ENCODE data around the gene LSM6.

The LSM6 gene

DNA sequence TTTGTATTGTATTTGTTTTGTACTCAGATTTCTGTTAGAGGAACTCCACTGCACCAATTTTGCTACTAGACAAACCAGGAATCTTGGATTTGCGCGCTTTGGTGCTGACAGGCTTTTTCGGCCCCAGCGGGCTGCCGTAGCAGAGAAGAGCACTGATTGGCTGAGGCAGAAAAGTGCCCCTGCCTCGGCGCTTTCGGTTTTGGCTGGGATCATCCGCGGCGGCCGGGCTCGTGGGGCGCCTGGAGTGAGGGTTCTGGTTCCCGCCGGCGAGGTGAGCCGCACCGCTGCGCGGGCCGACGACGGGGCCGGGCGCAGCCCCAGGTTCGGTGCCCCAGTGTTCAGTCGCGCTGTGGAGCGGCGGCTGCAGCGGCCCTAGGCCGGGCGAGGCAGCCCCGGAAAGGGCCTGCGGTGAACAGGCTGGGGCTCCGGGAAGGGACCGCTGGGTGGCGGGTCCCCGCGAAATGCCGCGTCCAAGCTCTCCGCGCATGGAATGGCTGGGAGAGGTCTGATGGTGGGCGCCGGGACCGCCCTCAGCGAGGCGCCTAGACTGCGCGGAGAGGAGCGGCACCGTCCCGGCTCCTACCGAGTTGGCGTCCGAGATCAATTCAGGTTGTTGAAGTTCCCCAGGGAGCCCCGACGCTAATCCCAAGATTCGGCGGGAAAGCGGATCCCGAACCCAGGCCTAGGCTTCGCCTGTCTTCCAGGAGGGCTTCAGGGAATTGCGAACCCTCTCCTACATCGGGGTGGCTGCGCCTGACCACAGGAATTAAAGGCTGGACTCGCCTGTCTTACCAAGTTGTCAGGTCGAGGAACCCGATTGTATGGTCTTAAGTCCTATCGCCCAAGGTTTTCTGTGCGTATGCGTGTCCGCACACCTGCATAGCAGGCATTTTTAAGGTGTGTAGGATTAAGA lies at the start of gene LSM6:
TSS of gene LSM6 (plus strand) at position 178 of the 913 bp plus-strand sequence. CDS start 7,204 bp downstream, outside the sequence.
- no peak for DNase-seq

DNA sequence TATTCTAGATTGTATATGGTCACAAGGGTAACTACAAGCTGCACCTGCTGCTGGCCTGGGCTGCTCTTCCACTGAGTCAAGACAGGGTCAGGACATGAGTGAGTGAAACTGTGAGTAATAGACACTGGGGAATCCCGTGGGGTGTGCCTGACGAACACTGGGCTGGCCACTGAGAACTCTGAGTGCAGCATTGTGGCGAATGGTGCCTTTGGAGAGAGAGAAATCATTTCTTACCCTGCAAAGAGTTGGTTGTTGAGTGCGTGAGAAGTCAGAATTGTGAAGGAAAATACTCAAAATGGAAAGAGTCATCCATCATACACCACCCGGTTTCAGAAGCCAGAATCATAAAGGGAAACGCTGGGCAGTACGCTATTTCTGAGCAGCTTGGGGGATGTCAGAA lies 43.1 kb upstream of the LSM6 start:
- no peak for DNase-seq

DNA sequence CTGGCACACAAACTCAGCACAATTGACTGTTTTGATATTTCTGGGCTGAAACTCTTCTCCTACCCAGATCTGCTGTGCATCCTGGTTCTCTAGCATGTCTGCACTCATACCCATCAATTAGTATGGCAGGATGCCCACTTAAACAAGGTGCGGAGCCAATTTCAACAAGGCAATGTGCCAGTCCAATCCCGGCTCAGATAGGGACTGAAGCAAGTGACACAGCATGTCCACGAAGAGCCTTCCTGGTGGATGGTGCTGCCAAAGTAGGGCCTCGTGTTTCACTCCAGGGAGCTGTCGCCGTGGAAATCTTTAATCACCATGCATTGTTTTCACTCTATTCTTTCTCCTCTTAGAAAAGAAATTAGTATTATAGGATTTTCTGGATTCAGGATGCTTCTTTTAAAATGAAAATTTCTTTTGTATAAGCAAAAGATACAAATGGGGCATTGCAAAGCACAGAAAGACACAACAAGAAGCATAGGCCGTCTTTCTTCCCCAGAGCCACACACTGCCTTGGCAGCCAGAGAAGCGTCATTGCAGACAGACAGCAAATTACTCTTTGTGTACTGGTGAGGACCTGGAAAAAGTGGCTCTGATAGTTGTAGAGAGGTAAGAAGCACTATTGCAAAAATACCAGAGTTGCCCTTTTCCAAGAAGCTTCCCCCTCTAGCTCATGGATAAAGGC lies 40.6 kb upstream of the LSM6 start:
- DNase-seq: no peak

DNA sequence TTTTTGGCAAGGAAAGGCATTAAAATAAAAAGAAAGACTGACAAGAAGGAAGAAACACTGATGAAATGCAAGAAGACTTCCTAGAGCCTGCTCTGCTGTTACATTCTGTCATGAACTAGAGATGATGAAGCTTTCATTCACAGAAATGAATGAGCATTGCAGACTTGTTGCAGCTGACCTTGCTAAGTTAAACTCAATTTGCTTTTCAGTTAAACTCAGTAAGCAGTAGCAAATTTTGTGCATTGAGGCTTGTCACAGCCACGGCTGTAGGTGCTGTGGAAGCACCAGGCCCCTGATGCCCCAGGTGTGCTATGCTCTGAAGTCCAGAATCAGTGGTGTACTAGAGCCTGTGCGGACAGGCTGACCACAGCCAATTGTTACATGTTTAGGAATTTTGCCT lies 39.6 kb upstream of the LSM6 start:
- no peak for DNase-seq

DNA sequence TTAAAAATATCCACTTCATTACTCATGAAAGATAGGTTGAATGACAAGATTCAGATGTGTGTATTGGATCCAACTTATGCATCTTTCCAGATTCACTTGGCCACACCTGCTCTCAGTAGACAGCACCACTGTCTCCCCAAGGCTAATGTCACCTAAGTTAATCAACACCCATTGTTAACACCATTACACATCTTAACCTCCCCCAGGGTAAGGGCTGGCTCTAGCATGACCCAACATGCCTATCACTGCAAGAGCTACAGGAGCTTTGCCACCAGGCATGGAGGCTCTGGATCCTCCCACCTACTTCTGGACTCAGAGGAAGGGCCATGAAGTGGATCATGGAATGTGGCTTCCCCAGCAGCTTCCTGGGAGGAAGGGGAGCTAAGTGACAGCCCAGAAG lies 32.8 kb upstream of the LSM6 start:
- DNase-seq: no peak

DNA sequence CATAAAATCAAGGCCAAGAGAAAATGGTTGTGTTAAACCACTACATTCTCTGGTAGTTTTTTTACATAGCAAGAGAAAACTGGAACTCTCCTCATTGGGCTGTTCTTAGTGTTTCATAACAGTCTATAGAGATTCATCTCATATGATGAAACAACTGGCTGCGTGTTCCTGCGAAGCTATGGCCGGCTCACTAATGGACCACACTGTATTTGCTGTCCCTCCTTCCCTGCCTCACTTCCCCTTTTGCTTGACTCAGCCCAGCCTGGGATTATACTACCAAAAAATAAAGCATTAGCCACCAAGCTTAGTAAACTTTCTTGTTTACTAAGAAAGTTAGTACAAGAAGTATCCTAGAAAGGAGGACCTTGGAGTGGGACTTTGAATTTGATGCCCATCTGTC lies 31.6 kb upstream of the LSM6 start:
- DNase-seq: no peak

DNA sequence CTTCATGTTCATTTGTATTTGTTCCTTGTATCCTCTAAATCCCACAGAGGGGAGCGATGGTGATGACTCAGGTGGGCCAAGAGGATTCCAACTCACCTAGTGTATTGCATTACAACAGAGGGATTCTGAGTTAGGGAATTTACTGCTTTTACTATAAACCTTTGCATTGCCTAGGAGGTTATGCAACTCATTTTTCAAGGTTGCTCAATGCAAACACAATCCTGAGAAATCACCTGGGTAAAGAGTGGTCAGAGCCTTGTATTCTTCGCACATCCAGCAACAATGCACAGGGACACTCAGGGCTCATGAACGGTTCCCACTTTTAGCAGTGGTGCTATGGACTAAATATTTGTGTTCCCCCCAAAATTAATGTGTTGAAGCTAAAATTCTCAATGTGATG lies 28.6 kb upstream of the LSM6 start:
- DNase-seq: no peak

DNA sequence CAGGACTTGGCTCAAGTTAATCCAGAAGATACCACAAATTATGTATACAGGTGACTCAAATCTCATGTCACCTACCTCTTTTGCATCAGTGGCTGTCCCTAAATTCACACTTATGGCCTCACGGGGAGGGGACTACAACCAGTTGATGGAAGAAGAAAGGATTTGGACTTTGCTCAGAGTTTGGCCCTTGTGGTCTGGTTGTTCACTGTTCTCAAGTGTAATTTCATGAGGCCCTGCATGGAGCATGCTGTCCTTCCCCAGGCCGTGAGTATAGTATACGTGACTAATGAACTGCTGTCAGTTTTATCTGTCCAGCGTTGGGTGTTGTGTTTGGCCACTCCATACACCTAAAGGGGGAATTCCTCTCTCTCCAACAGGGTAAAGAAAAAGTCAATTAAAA lies 27.5 kb upstream of the LSM6 start:
- DNase-seq: no peak

DNA sequence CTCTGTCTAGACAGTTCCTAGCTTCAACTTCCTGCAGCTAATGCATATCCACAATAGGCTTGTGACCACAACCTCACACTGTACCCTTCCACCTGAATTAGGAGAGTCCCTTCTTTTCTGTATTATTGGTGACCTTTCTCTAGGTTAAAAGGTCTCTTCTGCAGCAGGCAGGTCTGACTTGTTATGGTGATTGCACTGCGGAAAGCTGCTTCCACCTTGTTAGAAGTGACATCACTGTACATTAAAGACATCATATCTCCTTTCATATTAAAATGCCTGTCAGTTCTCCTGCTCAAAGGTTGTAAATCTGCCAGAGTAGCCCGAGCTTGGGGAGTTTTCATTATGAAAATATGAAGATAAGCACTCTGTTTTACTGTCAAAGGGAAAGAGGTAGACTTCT lies 21.5 kb upstream of the LSM6 start:
- DNase-seq: no peak

DNA sequence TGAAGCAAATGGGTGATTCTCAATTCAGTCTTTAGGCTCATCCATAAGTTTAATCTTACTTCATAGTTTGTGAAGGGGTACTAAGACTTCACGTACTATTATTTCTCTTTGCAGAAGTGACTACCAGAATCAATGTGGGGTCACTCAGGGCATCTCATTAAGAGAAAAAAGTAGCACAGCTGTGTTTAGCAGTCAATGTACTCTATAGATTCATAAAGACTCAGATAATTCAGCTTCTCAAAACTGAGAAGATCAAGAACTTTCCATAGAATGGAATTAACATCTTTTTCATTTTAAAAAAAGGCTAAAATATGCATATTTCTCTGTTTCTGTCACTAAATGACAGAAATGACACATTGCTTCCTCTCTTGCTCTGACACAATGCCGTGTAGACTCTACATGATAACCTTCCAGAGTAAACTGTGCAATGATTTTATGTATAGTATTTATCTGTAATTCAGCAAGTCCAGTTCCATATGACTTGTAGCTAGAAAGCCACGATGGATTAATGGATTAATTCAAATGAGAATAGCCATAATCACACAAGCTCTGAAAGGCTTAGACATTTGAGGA lies 20.3 kb upstream of the LSM6 start:
- no peak for DNase-seq

DNA sequence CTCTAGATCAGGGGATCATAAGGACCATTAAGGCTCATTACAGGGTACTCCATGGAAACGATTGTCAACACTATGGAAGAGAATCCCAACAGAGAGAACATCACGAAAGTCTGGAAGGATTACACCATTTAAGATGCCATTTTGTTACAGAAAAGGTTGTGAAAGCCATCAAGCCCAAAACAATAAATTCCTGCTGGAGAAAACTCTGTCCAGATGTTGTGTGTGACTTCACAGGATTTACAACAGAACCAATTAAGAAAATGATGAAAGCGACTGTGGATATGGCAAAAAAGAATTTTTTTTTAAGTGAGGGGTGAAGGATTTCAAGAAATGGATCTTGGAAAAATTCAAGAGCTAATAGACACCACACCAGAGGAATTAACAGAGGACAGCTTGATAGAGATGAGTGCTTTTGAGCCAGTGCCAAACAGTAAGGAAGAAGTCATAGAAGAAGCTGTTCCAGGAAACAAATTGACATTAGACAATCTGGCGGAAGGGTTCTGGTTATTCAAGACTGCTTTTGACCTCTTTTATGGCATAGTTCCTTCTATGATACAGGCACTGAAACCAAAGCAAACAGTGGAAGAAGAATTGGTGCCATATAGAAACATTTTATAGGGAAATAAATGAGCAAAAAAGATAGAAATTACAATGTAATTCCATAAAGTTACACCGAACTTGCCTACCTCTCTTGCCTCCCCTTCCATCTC lies 17.3 kb upstream of the LSM6 start:
- DNase-seq: no peak

DNA sequence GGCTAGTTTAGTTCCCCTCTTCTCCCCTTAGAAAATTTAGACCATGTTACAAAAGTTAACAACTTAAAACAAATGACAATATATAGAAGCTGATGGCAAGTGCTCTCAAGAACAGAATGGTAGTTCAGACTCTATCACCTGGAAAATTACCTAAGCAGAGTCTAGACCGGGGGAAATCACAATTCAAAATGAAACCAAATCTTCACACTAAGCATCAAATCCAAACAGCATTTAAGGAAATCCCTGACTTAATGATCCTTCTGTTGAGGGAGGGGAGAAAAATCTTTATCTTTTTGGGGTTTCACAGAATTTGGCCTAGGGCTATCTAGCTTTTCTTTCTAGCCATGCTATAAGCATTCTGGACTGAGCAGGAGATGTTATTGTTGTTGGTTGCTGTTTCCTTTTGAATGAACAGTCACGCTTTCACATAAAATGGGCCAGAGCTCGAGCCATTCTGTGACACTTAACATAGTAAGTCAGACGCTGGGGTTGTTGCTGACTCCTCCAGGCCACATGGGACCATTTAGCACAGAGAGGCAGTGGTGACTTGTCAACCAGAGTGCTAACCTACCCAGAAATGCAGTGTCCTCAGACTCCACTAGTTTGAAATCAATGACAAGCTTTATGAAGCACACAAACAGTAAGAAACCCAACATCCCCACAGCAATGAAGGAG lies 16.0 kb upstream of the LSM6 start:
- DNase-seq: no peak

DNA sequence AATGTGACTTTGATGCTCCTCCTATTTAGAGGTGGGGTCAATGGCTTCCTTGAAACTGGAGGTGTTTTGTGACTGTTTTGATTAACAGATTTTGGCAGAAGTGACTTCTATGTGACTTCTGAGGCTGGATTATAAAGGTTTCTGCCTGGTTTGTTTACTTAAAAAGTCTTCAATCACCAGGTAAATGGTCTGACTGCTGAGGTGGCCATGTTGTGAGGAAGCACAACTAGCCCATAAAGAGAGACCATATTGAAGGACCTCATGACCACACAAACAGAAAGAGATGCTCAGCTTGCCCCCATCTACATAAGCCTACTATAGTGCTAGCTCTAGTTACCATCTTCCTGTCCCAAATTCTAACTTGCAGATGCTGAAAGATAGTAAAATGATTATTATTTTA lies 14.3 kb upstream of the LSM6 start:
- DNase-seq: no peak

DNA sequence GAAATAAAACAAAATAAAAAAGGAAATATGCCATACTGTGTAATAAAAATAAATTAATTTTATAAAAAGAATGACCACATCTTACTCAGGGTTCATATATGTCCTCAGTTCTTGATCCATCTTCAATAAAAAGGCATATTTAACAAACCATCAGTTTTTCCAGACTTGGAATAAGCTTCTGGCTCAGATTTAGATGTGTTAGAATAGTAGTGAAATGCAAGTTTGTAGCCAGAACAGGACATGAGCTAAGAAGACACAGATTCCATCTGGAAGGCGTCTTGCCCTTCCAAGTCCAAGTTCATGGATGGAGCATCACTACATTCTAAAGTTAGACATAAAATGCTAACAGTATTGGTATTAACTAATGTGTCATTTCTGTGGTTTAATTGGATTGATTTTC lies 10.3 kb upstream of the LSM6 start:
- no peak for DNase-seq

DNA sequence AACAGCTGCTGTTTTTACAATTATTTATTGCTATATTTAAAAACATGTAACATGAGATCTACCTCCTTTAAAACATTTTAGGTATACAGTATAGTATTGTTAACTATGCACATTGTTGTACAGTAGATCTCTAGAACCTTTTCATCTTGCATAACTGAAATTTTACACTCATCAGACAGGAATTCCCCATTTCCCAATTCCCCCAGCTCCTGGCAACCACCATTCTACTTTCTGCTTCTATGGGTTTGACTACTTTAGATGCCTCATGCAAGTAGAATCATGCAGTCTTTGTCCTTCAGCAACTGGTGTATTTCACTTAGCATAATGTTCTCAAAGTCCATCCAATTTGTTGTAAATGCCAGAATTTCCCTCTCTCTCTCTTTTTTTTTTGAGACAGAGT lies 9.7 kb upstream of the LSM6 start:
- DNase-seq: no peak

DNA sequence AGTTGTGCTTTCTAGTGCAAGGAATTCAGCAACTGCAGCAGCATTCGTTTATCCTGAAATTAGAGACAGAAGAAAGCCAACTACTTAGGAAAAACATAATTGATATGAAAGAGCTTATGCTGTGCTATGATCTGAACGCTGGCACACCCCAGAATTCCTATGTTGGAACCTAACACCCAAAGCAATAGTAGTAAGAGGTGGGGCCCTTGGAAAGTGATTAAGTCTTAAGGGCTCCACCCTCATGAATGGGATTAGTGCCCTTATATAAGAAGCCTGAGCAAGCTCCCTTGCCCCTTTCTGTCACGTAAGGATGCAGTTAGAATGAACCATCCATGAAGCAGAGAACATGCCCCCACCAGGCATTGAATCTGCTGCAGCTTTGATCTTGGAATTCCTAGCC lies 5.4 kb upstream of the LSM6 start:
- DNase-seq: no peak

DNA sequence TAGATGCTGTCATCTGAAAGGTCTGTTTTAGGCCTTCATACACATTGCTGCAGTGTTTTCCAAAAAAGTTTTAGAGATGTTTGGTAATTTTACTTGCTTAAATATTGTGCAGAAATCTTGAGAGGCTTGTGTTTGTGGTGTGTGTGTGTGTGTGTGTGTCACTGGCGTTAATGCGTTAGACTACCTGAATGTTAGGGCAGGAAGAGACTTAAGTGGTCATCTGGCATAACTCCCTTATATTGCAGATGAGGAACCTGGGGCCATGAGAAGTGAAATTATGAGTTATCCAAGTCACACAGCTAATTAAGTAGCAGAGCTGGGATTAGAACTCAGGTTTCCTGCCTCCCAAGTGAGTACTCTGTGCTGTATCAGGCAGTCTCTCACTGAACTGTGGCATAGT lies 1.4 kb downstream of the LSM6 start:
- no peak for DNase-seq

DNA sequence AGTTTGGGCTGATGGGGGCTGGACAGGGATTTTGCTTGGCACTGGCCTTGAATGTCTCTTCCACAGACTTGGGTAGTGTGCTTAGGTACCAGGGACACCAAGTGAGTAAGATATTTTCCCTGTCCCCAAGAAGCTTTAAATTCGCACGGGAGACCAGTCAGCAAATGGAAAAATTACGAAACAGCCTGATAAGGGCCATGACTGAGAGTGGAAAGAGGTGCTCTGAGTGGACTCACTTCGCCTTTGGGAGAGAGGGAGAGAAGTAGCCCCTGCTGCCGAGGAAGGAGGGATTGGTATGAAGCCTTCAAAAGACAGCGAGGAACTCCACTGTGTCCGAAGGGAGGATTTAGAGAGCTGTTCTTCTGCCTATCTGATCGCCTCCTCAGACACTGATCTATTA lies 2.6 kb downstream of the LSM6 start:
- no peak for DNase-seq

DNA sequence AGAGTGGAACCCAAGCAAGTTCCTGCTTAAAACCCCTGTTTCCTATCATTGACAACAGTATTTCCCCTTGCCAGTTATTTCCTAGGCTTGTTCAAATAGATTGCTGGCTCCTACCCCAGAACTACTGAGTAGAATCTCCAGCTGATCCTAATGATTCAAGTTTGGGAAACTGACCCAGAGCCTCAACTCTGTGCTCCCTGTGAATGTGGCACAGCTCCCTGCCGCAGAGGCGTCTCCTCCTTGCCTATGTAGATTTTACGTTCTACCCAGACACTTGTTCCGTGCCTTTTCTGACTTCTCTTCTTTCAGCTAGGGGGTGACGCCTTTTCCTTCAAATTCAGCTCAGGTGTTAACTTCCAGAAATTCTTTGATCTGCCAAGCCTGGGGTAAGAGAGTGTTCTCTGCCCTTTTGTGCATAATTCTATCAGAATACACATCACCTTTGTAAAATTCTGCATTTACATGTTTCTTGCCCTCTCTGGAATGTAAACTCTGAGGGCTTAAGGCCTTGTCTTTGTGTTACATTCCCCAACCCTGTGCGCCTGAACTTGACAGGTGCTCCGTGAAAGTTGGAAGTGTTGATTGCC lies 4.4 kb downstream of the LSM6 start:
- DNase-seq: no peak

DNA sequence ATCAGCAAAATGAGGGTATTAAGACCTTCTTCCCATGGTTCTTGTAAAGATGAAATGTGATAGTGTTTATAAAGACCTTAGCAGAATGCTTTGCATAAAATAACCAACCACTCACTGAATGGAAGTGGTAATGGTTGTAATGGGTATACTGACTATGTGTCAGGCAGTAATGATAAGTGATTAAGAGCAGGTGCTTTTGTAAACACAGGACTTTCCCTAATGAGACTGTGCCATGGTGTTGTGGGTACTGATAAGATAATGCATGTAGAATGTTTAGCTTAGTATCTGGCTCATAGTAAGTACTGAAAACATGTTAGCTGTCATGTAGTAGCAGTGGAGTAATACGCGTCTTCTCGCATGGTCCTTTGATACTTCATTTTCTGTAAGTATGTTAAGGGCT lies 6.9 kb downstream of the LSM6 start:
- no peak for DNase-seq

DNA sequence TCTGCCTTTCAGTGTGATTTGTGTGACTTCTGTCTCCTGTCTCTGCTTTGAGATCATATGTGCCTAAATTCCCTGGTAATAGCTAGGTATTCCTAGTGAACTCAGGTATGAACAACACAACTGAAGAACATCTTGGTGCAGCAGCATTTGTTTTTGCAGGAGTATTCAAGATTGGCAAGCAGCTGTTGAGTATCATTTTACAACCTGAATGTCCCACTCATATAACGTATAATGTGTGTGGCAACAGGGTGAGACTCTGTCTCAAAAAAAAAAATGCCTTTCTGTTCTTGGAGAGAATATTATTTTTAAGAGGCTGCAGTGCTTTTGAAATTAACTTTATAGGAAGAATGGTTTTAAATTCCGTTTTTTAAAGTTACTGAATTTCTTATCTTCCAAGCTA lies 7.7 kb downstream of the LSM6 start:
- DNase-seq: no peak

DNA sequence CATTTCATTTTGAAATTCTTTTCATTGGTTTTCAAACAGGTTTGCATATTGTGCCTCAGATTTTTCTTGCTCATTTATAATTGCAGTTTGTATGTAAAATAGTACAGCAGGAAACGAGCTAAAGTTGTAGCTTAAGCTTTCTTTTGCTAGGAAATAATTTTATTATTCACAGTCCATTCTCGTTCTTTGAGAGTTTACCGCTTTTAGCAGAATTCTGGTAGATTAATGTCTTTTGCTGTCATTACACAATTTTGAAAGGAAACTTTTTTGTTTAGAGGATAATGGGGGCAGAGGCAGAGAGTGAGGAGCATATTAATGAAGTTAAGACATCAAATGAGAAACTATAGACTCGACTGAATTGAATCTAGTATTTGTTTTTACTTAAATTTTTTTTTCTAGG lies 10.5 kb downstream of the LSM6 start:
- no peak for DNase-seq

DNA sequence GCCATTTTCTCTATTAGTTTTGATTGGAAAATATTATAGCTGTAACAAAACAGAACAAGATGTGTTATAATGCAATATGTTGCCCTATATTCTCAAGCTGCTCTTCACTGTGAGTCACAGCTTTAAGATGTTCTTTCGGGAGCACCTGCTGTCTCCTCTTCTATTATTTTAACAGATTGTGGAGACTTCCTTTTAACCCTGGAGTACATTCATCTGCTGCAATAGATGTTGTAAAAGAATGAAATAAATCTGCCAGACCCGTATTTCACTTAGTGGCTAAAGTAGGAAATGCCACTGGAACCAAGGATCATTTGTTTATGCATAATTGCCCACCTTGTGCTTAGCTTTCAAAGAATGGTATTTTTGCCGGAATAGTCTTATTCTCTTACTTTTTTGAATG lies 11.1 kb downstream of the LSM6 start:
- no peak for DNase-seq

All from NCI-H524 treated with DMSO at 0.1 percent for 48 hours (cell line).